ENCODE results near the gene KLF6.

The KLF6 gene

GRCh38 chr10:3784510-3785250 is at the start of gene KLF6:
KLF6 (minus strand) TSS chr10:3785209; CDS start chr10:3785014, 195 bp downstream.
- DNase-seq (ENCODE audit: low read depth): peak; percentile 42

DNA sequence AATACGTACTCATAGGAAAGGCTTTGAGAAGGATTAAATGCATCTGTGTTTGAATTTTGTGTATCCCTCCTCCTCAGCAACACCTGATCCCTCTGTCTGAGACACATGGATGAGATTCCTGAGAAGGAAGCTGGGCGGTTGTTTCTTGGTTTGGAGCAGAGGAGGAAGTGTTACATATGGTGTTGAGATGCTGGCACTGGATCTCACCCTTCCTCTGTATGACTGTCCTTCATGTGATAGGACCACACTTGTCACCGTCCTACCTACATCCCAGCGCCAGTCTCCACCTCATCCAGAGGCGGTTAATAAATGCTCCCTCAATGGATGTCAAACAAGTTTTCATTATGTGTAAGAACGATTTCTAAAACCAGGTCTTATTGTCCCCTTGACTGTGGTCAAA is 49.4 kb upstream of the KLF6 start:
- DNase-seq (ENCODE audit: low read depth): no peak

GRCh38 chr10:3833046-3833445 is 48.0 kb upstream of the KLF6 start:
- DNase-seq (ENCODE audit: low read depth): no peak

- no peak for DNase-seq (ENCODE audit: low read depth)
These were observed 47.2 kb upstream of the KLF6 start for GRCh38 chr10:3832022-3832786.

- DNase-seq (ENCODE audit: low read depth): no peak
These were observed 46.6 kb upstream of the KLF6 start for GRCh38 chr10:3831608-3832007.

DNA sequence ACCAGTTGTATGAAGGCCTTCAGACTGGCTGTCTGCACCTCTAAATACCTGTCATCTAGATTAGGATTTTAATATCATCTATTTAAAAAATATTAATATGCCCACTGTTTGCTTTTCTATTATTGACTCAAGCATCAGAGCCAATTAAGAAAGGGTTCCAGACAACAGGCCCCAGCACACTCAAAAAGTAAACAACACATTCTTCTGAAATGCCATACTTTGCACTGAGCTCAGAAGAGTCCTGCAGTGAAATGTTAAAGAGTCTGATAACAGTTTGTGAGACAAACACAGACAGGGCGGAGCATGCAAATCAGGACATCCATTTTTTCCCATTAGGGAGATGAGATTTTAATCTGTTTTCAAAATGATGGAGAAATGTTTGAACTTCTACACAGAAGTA is 45.9 kb upstream of the KLF6 start:
- DNase-seq (ENCODE audit: low read depth): no peak

DNA sequence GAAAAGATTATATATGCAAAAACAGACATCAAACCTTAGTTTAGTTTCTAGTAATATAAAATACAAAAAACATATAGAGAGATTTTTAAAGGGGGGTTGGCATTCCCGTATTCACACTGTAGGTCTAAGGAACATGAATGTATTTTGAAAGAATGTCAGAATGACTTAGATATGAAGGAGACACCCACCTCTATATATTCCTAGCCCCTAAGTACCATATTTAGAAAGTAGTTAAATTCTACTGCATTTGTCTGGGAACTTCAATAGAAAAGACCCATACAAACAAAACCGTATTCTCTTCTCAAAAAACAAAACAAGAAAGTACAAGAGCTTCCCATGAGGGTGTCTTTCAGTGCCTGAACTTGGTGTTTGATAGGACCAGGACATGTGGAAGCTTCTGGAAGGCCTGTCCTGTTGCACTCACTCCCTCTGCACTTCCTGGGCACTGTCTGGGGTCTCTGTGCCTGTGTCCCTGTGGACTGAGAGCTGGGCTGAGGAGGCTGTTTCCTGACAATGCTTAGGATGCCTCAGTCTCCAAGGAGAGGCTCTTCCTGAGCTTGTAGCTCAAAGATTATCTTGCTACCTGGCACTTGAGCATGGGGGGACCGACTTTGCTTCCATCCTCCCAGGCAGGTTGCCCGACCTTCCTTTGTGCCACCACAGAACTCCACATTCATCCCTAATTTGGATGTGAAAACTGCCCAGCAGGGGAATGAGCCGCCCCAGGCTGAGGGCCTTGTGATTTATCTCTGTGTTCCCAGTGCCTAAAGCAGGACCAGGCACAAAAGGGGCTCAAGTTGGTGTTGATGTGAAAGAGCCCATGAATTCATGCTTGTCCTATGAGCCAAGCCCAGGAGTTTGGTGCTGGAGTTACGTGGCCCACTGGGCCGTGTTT is 44.4 kb upstream of the KLF6 start:
- no peak for DNase-seq (ENCODE audit: low read depth)

DNA sequence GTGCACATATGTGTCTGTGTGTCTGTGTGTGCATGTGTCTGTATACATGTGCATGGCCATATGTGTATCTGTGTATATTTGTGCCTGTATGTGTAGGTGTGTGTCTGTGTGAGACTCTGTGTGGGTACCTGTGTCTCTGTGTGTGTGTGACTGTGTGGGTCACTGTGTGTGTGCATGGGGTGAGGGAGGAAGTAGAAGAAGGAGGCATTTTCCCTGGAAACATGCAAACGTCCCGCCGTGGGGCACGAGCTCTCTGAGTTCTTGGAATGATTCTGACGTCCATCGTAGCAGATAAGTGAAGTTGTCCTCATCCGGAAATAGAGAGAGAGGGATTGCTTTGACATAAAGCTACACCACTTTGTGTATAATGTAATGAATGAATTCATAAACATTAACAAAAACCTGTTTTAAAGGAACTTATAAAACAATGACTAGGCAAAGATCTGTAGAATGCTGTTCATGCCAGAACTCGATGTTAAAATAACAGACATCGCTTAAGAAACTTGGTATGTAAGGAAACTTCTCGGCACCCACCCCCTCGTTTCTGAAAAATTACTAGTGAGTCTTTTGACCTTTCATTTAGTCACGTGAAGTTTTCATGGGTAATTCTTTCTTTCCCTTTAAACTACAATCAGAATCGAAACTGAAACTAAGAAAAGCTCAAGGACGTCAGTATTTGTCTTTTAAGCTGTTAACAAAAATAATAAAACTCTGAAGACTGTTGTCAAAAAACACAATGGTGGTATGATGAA is 43.6 kb upstream of the KLF6 start:
- DNase-seq (ENCODE audit: low read depth): peak; percentile 35

DNA sequence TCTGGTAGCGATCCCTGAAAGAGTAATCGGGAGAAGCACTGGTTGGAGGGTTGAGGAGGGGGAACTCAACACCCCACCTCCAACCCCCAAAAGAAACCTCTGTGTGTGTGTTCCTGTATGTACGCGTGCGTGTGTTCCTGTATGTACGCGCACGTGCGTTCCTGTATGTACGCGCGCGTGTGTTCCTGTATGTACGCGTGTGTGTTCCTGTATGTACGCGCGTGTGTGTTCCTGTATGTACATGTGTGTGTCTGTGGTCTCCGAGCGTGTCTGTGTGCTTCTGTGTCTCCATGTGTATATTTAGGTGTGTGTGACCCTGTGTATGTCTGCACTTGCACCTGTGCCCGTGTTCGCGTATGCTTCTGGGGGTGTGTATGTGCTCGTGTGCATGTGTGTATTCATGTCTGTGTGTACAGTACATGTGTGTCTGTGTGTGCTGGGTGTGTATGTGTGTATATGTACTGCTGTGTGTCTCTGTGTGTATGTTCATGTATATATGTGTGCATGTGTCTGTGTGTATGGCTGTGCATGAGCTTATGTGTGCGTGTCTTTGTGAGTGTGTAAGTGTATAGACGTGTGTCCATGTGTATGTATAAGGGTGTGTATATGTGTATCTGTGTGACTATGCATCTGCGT is 42.9 kb upstream of the KLF6 start:
- DNase-seq (ENCODE audit: low read depth): no peak

- DNase-seq (ENCODE audit: low read depth): no peak
These were observed 42.3 kb upstream of the KLF6 start for GRCh38 chr10:3827266-3827665.

GRCh38 chr10:3825862-3826351 is 40.9 kb upstream of the KLF6 start:
- DNase-seq (ENCODE audit: low read depth): no peak

- DNase-seq (ENCODE audit: low read depth): no peak
These were observed 40.2 kb upstream of the KLF6 start for GRCh38 chr10:3825244-3825643.

- DNase-seq (ENCODE audit: low read depth): no peak
These were observed 37.7 kb upstream of the KLF6 start for GRCh38 chr10:3822541-3823330.

DNA sequence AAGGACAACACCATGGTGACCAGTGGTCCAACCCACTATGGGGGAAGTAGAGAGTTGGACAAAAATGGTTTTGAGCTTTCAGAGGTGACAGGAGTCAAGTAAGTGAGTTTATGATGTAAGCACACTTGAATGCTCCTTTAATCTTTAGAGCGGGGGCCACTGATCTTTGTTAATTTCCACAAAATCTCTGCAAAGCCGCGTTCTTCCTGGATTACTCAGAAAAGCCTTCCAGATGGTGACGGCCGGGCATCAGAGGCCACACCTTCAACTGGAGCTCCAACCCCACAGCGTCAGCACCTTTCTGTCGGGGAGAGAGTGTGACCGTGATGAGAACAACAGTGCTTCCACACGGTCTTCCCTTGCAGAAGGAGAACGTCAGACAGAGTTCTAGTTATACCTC is 35.2 kb upstream of the KLF6 start:
- no peak for DNase-seq (ENCODE audit: low read depth)

DNA sequence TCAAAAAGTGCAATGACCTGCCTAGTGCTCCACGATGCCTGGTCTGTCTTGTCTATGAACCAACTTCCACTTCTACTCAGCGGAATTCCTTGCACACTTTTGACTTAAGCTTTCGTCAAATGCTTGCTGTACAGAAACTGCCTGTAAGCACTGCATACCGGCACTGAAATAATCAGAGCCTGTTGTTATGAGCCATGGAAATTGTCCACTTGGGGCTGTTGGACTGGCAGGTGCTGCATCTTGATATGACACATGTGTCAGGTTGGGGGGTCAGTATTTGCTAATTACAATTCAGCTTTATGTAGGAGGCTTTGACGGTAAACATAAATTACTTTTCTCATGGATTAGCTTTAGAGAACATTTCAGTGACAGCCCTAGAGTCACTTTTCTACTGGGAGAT is 32.0 kb upstream of the KLF6 start:
- DNase-seq (ENCODE audit: low read depth): no peak

DNA sequence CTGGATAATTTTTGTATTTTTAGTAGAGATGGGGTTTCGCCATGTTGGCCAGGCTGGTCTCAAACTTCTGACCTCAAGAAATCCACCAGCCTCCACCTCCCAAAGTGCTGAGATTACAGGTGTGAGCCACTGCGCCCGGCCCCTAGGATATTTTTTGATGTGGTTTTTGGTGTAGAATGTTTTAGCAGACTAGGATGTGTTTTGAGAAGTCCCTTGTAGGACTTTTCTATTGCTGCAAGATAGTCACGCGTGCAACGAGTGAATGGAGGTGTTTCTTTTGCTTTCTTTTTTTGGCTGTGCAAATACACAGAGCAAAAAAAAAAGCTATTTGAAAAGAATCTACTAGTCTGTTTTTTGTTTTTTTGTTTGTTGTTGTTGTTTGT is 29.8 kb upstream of the KLF6 start:
- DNase-seq (ENCODE audit: low read depth): no peak

- DNase-seq (ENCODE audit: low read depth): no peak
These were observed 29.2 kb upstream of the KLF6 start for GRCh38 chr10:3813986-3814837.

GRCh38 chr10:3813267-3813666 is 28.3 kb upstream of the KLF6 start:
- no peak for DNase-seq (ENCODE audit: low read depth)

GRCh38 chr10:3812141-3812540 is 27.1 kb upstream of the KLF6 start:
- no peak for DNase-seq (ENCODE audit: low read depth)
